G401 (cell line): ENCODE data around the gene TBC1D10A. TPM values are rescaled to one million over a fixed set of nuclear protein-coding genes. Genes with fewer than 3 reads are reported as not detected.
"Not testable (repeated sequence)": the region's sequence is repeated elsewhere in the genome, so short reads cannot be mapped to it uniquely, and the experiment has no call there.

Experiments
- DNase-seq: peaks from one replicate; pipeline ENCODE4 v3.0.0-alpha.2; 2015; ENCODE audit warnings: low spot score
- in situ Hi-C: cut with HindIII; loops from 2 replicates; pipeline ENCODE4 v1.10.0; 2016; ENCODE audit warnings: low sequenced_read_pairs, mixed read lengths
- total RNA-seq: library from RNA; depleted of rRNA; stranded (reverse); fragments of >200 nt; shearing (Covaris generic); gene quantifications from 2 replicates; pipeline ENCODE4 v1.2.3, GENCODE V29; 2014

Gene TBC1D10A
- total RNA-seq, 1 experiment from 2014 or later = 12.8 TPM

- no peak for DNase-seq
- in situ Hi-C loops = no loop called here
These were observed 22.1 kb upstream of the TBC1D10A start for GRCh38 chr22:30348809-30349208.

- in situ Hi-C loops = no loop called here
These were observed 21.7 kb upstream of the TBC1D10A start for GRCh38 chr22:30348404-30348803.

GRCh38 chr22:30347255-30347892 lies 20.6 kb upstream of the TBC1D10A start:
- in situ Hi-C loops = no loop called here
- DNase-seq = no peak

More at GRCh38 chr22:30348404-30348803, 21.7 kb upstream of the TBC1D10A start:
- no peak for DNase-seq

- in situ Hi-C loops = no loop called here
- no peak for DNase-seq
These were observed 17.9 kb upstream of the TBC1D10A start for GRCh38 chr22:30344447-30345200.

GRCh38 chr22:30340911-30341685 lies 14.4 kb upstream of the TBC1D10A start:
- in situ Hi-C loops = no loop called here
- DNase-seq = peak; percentile 70

- in situ Hi-C loops = no loop called here
- DNase-seq = peak; percentile 41
These were observed 12.1 kb upstream of the TBC1D10A start for GRCh38 chr22:30338802-30339201.

GRCh38 chr22:30338341-30338740 lies 11.6 kb upstream of the TBC1D10A start:
- DNase-seq, in situ Hi-C loops: not testable (repeated sequence)

DNA sequence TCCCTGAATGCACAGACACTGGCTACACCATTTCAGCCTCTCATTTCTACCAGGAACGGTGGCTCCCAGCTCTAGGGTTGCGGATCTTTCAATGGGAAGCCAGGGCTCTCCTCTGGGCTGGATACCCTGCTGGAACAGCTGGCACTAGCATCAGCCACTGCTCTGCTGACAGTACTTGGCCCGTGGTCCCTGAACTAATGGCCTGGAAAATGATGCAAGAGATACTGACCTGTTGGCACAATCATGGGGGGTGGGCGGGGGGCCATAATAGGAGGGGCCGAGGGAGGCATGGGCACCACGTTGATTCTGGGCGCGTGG lies 10.7 kb upstream of the TBC1D10A start:
- DNase-seq = no peak
- in situ Hi-C loops = no loop called here

GRCh38 chr22:30336752-30337460 lies 10.2 kb upstream of the TBC1D10A start:
- peak; percentile 94 for DNase-seq
- in situ Hi-C loops = no loop called here

DNA sequence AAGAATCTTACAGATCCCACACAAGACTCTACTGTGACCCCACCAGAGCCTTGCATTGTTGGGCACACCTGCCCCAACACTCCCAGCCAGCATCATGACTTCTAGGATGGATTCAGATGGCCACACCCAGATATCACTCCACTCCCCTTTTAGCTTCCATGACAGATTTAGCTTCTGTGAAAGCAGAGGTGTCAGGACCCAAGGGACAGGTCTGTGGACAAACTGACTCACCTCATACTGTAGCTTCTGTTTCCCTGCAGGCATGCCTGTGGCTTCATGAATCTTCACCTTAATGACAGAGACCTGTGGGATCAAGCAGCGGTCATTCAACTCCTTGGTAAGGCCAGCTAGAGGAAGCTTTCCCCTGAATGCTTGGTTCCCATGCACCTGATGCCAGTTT lies 8.5 kb upstream of the TBC1D10A start:
- DNase-seq = no peak
- in situ Hi-C loops = no loop called here

GRCh38 chr22:30334646-30335045 lies 7.9 kb upstream of the TBC1D10A start:
- DNase-seq = no peak
- in situ Hi-C loops = no loop called here

- DNase-seq = no peak
- in situ Hi-C loops = no loop called here
These were observed 7.0 kb upstream of the TBC1D10A start for GRCh38 chr22:30333707-30334087.

DNA sequence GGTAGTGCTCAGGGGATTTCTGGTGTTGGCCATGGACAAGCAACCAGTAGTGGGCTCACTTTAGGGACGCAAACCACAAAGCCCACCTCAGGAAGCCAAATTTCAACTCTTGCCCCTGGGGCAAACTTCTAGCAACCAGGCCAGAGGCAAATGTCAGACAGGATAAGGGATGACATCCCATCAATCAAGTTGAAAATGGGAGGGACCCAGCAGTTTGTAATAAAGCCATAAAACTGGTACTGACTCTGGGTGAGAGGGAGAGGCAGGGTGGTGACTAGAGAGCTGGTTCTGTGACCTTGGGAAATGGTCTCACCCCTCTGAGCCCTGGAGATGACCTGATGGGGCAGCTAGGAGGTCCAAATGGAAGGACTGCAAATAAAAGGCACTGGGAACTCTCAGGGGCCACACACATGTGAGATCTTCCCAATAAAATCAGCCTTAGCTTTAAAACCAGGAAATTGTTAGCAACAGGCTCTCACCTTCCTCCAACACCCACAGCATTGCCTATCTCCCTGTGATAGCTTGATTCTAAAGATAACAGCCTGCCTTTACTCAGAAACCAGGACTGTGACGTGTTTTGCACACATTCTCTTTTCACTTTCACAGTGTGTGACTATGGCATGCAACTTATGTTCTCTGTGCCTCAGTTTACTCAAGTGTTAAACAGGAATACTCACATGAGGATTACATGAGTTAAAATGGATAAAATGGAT lies 6.4 kb upstream of the TBC1D10A start:
- in situ Hi-C loops = no loop called here

GRCh38 chr22:30332551-30332950 lies 5.8 kb upstream of the TBC1D10A start:
- in situ Hi-C loops = no loop called here
- DNase-seq = peak; percentile 26

More for the DNA sequence above, 6.4 kb upstream of the TBC1D10A start:
- no peak for DNase-seq

GRCh38 chr22:30328466-30329049 lies 1.8 kb upstream of the TBC1D10A start:
- DNase-seq = no peak
- in situ Hi-C loops = no loop called here

GRCh38 chr22:30327864-30328345 lies 1.2 kb upstream of the TBC1D10A start:
- in situ Hi-C loops = no loop called here
- DNase-seq = no peak

- DNase-seq = no peak
These were observed 461 bp downstream of the TBC1D10A start for GRCh38 chr22:30326255-30326705.

DNA sequence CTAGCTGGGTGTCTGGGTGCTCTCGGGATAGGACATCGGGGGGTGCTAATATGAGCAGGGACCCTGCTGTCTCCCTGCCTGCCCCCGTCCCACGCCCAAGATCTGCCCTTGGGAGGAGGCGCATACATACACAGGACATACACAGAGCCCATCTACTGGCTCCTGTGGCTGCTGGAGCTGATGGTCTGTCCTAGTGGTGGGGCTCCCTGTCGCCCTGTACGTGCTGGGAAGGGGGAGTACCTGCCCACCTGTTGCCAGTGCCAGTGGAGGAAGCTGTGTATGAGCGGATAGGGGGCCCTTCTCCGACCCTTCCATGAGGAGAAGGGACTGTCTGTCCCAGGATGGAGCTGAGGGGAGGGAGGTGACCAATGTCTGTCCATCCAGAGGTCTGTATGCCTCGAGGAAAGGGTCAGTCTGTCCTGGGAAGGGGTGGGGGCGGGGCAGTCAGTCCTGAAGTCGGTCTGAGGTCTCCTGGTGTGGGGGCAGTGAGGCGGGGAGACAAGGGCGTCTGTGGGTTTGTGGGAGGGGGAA lies 952 bp downstream of the TBC1D10A start:
- in situ Hi-C loops = no loop called here
- DNase-seq = no peak

More at GRCh38 chr22:30326255-30326705, 461 bp downstream of the TBC1D10A start:
- in situ Hi-C loops = no loop called here
